Esophagus squamous epithelium (tissue), 5 donors: ENCODE data around the gene CCDC30. TPM values are rescaled to one million over a fixed set of nuclear protein-coding genes. Genes with fewer than 3 reads are reported as not detected.

Source experiments
- DNase-seq: peaks from one replicate; lab custom pipeline; 2025; lab: John Stamatoyannopoulos, UW
- H3K27ac ChIP-seq, 4 donors: fragments of 200-600 bp; sonication (generic); one replicate each; pipeline ENCODE4 v1.5.1; 2016 to 2019; ENCODE audit warnings: mild to moderate bottlenecking in 1 of 4
- H3K27me3 ChIP-seq, 4 donors: fragments of 200-600 bp; sonication (generic); 1 replicate in 3 of 4; 2 replicates in 1 of 4; pipeline versions ENCODE4 v1.5.1 to v1.6.0; 2017 to 2021; ENCODE audit warnings: antibody characterized with exemption in 1 of 4
- H3K36me3 ChIP-seq, 3 donors: fragments of 200-600 bp; sonication (generic); one replicate each; pipeline ENCODE4 v1.5.1; 2016 to 2019
- H3K4me1 ChIP-seq, 3 donors: fragments of 200-600 bp; sonication (generic); one replicate each; pipeline ENCODE4 v1.5.1; 2017 to 2019
- H3K4me3 ChIP-seq, 4 donors: fragments of 200-600 bp; sonication (generic); 1 replicate in 3 of 4; 2 replicates in 1 of 4; pipeline ENCODE4 v1.5.1; 2016 to 2019; ENCODE audit warnings: mild to moderate bottlenecking in 2 of 4, moderate library complexity in 1 of 4
- H3K9me3 ChIP-seq, 3 donors: fragments of 200-600 bp; sonication (generic); one replicate each; pipeline ENCODE4 v1.5.1; 2016 to 2019
- POLR2A ChIP-seq, 4 donors: fragments of 450-650 bp; IDR thresholded peaks; one replicate each; pipeline ENCODE4 v1.6.1; 2017; ENCODE audit warnings: antibody characterized with exemption in 4 of 4, mild to moderate bottlenecking in 4 of 4, moderate library complexity in 3 of 4
- WGBS, 2 donors: methylation state at CpG; one replicate each; pipeline ENCODE4 v1.1.5; 2018; 5-methylcytosine and 5-hydroxymethylcytosine counted together
- intact Hi-C: fragments of 100-400 bp; cut with DNase I; formaldehyde crosslinking; loops from one replicate; pipeline ENCODE4 v1.15.0; 2022
- total RNA-seq, 4 donors: library from RNA; depleted of rRNA; stranded (reverse); fragments of >200 nt; gene quantifications; one replicate each; pipeline ENCODE4 v1.1.0, GENCODE V29; 2016
- TF ChIP-seq, protein P1 (sequence below), 6 experiments: fragments of 450-650 bp in 4 of 6; fragments of 200-600 bp in 2 of 6; sonication (generic) in 2 of 6; IDR thresholded peaks; one replicate each; pipeline ENCODE4 v1.5.1; 2016 to 2019; ENCODE audit warnings: antibody characterized with exemption in 6 of 6, mild to moderate bottlenecking in 4 of 6, moderate library complexity in 4 of 6
- donor health status: DM: yes; HTN: yes; CAD: no.

Gene CCDC30
- total RNA-seq, 4 donors from 2014 or later: 0.12 to 1.3 (median 0.42) TPM

DNA sequence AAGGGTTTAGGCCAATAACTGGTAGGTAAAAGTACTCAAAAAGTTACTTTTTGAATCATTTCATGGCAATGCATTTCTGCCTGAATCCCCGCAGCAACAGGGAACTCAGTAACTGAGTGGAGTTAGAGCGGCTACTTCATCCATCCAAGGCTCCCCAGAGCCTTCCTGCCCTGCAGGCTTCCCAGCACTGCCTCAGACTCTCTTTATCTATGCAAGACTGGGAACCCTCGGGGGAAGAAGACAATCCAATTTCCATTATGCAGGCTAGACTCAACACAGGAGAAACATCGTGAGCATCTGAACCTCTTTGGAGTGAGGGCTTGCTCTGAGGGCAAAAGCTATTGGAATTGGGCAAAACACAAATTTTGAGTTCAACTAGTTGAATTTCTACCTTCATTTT is 30.4 kb upstream of the CCDC30 start:
- H3K27me3 ChIP-seq: no peaks in the 10 kb centered on the region
- 81 to 100% methylated on average over 2 to 4 of the region's 4 CpGs for WGBS, 2 donors
- H3K36me3 ChIP-seq: no peaks in the 10 kb centered on the region
- DNase-seq: no peak
- TF ChIP-seq POLR2A (IDR thresholded peaks at IDR 0.05): no peak
- TF ChIP-seq, protein P1, sequence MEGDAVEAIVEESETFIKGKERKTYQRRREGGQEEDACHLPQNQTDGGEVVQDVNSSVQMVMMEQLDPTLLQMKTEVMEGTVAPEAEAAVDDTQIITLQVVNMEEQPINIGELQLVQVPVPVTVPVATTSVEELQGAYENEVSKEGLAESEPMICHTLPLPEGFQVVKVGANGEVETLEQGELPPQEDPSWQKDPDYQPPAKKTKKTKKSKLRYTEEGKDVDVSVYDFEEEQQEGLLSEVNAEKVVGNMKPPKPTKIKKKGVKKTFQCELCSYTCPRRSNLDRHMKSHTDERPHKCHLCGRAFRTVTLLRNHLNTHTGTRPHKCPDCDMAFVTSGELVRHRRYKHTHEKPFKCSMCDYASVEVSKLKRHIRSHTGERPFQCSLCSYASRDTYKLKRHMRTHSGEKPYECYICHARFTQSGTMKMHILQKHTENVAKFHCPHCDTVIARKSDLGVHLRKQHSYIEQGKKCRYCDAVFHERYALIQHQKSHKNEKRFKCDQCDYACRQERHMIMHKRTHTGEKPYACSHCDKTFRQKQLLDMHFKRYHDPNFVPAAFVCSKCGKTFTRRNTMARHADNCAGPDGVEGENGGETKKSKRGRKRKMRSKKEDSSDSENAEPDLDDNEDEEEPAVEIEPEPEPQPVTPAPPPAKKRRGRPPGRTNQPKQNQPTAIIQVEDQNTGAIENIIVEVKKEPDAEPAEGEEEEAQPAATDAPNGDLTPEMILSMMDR (IDR thresholded peaks at IDR 0.05): no peak
- no peak overlapping the region for H3K4me3 ChIP-seq
- intact Hi-C loops: no loop called here
- no peaks in the 10 kb centered on the region for H3K4me1 ChIP-seq
- H3K9me3 ChIP-seq: no peaks in the 10 kb centered on the region
- no peak overlapping the region for H3K27ac ChIP-seq

DNA sequence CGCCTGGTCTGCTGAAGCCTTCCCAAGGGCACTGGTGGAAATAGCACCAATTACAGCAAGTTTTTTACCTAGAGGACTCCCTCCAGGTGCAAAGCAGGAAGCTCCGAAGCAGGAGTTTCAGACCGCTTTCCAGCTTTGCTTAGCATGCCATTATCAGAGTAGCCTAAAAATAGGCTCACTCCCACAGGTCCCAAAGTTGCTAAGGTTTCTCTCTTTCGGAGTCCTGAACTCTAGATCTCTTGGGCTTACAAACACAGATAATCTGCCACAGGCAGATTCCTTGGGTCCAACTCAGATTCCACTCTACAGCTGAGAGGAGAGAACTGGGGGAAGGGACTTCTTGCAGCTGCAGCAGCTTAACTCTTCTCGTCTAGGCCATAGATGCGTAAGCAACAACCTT is 29.7 kb upstream of the CCDC30 start:
- TF ChIP-seq, protein P1 (IDR thresholded peaks at IDR 0.05): no peak
- no peak for TF ChIP-seq POLR2A (IDR thresholded peaks at IDR 0.05)
- Histone ChIP-seq H3K27me3 (no peaks in the 10 kb centered on the region), H3K27ac (no peak overlapping the region), H3K9me3 (no peaks in the 10 kb centered on the region), H3K4me1 (no peaks in the 10 kb centered on the region), H3K36me3 (no peaks in the 10 kb centered on the region), H3K4me3 (no peak overlapping the region)
- intact Hi-C loops: no loop called here
- 93 to 96% methylated on average over 3 to 6 of the region's 6 CpGs for WGBS, 2 donors
- DNase-seq: no peak

DNA sequence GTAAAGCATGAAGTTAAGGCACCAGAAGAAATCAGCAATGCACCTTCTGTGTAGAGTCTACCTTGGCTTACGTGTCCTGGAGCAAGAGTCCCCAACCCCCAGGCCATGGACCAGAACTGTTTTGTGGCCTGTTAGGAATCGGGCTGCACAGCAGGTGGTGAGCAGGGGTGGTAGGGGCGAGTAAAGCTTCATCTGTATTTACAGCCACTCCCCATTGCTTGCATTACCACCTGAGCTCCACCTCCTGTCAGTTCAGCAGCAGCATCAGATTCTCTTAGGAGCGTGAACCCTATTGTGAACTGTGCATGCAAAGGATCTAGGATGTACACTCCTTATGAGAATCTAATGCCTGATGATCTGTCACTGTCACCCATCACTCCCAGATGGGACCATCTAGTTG is 28.7 kb upstream of the CCDC30 start:
- TF ChIP-seq POLR2A (IDR thresholded peaks at IDR 0.05): no peak
- TF ChIP-seq, protein P1 (IDR thresholded peaks at IDR 0.05): no peak
- H3K36me3 ChIP-seq: no peaks in the 10 kb centered on the region
- H3K4me1 ChIP-seq: peaks cover 0 to under 1% (median 0%) of the 10 kb centered on the region in 3 donors
- DNase-seq: no peak
- intact Hi-C loops: no loop called here
- H3K9me3 ChIP-seq: no peaks in the 10 kb centered on the region
- no peaks in the 10 kb centered on the region for H3K27me3 ChIP-seq
- H3K27ac ChIP-seq: no peak overlapping the region
- WGBS, 2 donors: 76 to 100% methylated on average over 1 to 3 of the region's 4 CpGs
- H3K4me3 ChIP-seq: no peak overlapping the region

DNA sequence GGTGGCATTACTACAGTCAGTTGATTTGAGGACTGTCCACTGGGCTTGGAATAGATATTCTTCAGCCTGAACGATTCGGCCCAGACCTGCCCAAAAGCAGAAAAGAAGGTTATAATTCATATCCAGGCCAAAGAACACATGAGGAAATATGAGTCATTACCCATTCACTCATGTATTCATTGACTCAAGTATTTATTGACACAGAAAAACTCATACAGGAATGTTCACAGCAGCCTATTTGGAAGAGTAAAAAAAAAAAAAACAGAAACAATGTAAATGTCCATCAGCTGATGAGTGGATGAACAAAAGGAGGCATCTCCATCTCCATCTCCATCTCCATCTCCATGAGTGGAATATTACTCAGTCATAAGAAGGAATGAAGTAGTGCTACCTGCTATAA is 23.1 kb upstream of the CCDC30 start:
- DNase-seq: no peak
- intact Hi-C loops: no loop called here

DNA sequence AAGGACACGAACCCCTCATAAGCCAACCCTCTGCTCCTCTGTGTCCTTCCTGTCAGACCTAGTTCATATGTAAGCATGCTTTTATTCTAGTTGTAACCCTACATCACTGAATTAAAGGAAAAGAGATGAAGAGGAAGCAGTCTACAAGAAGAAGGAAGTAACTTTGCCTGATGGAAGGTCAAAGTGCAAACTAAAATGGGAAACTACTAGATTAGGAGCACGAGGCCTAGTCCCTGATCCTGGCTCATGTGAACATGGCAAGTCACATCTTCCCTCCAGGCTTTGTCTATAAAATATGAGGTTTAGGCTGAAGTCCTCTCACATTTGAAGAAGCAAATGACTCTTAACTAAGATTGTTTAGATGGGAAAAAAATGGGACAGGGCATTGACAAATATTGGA is 20.4 kb upstream of the CCDC30 start:
- H3K27me3 ChIP-seq: no peaks in the 10 kb centered on the region

More for the DNA sequence above, 23.1 kb upstream of the CCDC30 start:
- no peak overlapping the region for H3K27ac ChIP-seq
- no peaks in the 10 kb centered on the region for H3K27me3 ChIP-seq
- H3K9me3 ChIP-seq: no peaks in the 10 kb centered on the region
- WGBS, 2 donors: 36 to 54% methylated on average over 2 of the region's 2 CpGs
- no peaks in the 10 kb centered on the region for H3K36me3 ChIP-seq
- peaks cover 0 to 5% (median 0%) of the 10 kb centered on the region in 3 donors for H3K4me1 ChIP-seq
- TF ChIP-seq, protein P1 (IDR thresholded peaks at IDR 0.05): no peak
- TF ChIP-seq POLR2A (IDR thresholded peaks at IDR 0.05): no peak
- H3K4me3 ChIP-seq: no peak overlapping the region

More for the DNA sequence above, 20.4 kb upstream of the CCDC30 start:
- H3K9me3 ChIP-seq: no peaks in the 10 kb centered on the region
- H3K36me3 ChIP-seq: no peaks in the 10 kb centered on the region
- TF ChIP-seq POLR2A (IDR thresholded peaks at IDR 0.05): no peak
- TF ChIP-seq, protein P1 (IDR thresholded peaks at IDR 0.05): no peak
- WGBS, 2 donors: 56 to 60% methylated on average over 2 of the region's 2 CpGs
- H3K4me3 ChIP-seq: no peak overlapping the region
- peaks cover 0 to 5% (median 0%) of the 10 kb centered on the region in 3 donors for H3K4me1 ChIP-seq
- intact Hi-C loops: no loop called here
- DNase-seq: no peak
- no peak overlapping the region for H3K27ac ChIP-seq
